Motor neuron (in vitro differentiated cells): Measurements from ENCODE around the gene CEP162. TPM values are rescaled to one million over a fixed set of nuclear protein-coding genes. Genes with fewer than 3 reads are reported as not detected.
"Not testable (repeated sequence)": the region's sequence is repeated elsewhere in the genome, so short reads cannot be mapped to it uniquely, and the experiment has no call there.

Experiments used
- ATAC-seq, 8 experiments: fragments of 200-7000 bp; cut with Tn5 transposase; replicated peaks in 6 of 8; 2 replicates each; pipeline ENCODE4 v1.8.0; 2021; ENCODE audit warnings: mild to moderate bottlenecking in 8 of 8, moderate library complexity in 8 of 8
- H3K27ac ChIP-seq, 2 donors: fragments of 250-450 bp; sonication (Bioruptor Pico); 2 replicates each; pipeline ENCODE4 v1.9.0; 2021; ENCODE audit warnings: antibody characterized with exemption in 2 of 2, mild to moderate bottlenecking in 2 of 2, moderate library complexity in 1 of 2
- H3K4me1 ChIP-seq, 2 donors: fragments of 250-450 bp; sonication (Bioruptor Pico); replicated peaks in 1 of 2; 2 replicates each; pipeline ENCODE4 v1.6.1; 2021; ENCODE audit warnings: antibody characterized with exemption in 2 of 2, mild to moderate bottlenecking in 2 of 2, moderate library complexity in 1 of 2
- H3K4me3 ChIP-seq, 5 donors: fragments of 250-450 bp; sonication (Bioruptor Pico); 2 replicates each; pipeline ENCODE4 v1.9.0; 2021; ENCODE audit warnings: antibody characterized with exemption in 5 of 5, mild to moderate bottlenecking in 5 of 5, moderate library complexity in 4 of 5
- WGBS, 10 experiments: fragments of 450-650 bp; shearing (Covaris generic); methylation state at CpG; one replicate each; pipeline ENCODE4 v1.0.0; 2022; 5-methylcytosine and 5-hydroxymethylcytosine counted together
- in situ Hi-C, 9 experiments: fragments of 400-800 bp; cut with MboI; loops; one replicate each; pipeline ENCODE4 v1.15.0; 2021; ENCODE audit warnings: low sequenced_read_pairs in 9 of 9, low pct_unique_long_range_greater_than_20kb in 2 of 9; ENCODE audit not compliant: unreplicated experiment in 9 of 9
- total RNA-seq, 8 experiments: library from RNA; unstranded; fragments of 300-600 nt; gene quantifications; 2 replicates each; pipeline versions ENCODE4 v1.2.3 to v1.2.4, GENCODE V29; 2022

Gene CEP162
- total RNA-seq, 8 experiments from 2014 or later, result 3.9 to 15.9 (median 7.5) TPM

GRCh38 chr6:84258866-84259265 lies 31.4 kb upstream of the CEP162 start:
- H3K27ac ChIP-seq, result no peak overlapping the region

GRCh38 chr6:84258268-84258667 lies 30.8 kb upstream of the CEP162 start:
- no peak overlapping the region for H3K4me3 ChIP-seq
- H3K27ac ChIP-seq, result no peak overlapping the region
- H3K4me1 ChIP-seq, result no peaks in the 10 kb centered on the region
- peak in 2 of 8 experiments; percentile 74 to 80 for ATAC-seq
- in situ Hi-C loops, result no loop called here
- WGBS, 10 experiments, result 0 to 100% (median 50%) methylated on average over 1 to 2 of the region's 2 CpGs; no CpG with 5 or more reads in 3 of the 10 experiments

More at GRCh38 chr6:84258866-84259265, 31.4 kb upstream of the CEP162 start:
- ATAC-seq, result no peak
- WGBS, 10 experiments, result 29 to 87% (median 80%) methylated on average over 1 to 4 of the region's 4 CpGs; no CpG with 5 or more reads in 5 of the 10 experiments
- no peak overlapping the region for H3K4me3 ChIP-seq
- in situ Hi-C loops, result no loop called here
- no peaks in the 10 kb centered on the region for H3K4me1 ChIP-seq

GRCh38 chr6:84255641-84256040 lies 28.2 kb upstream of the CEP162 start:
- no peak overlapping the region for H3K27ac ChIP-seq
- no peak for ATAC-seq
- H3K4me3 ChIP-seq, result no peak overlapping the region
- in situ Hi-C loops, result no loop called here
- no peaks in the 10 kb centered on the region for H3K4me1 ChIP-seq

- H3K27ac ChIP-seq, result no peak overlapping the region
- no peak overlapping the region for H3K4me3 ChIP-seq
- in situ Hi-C loops, result no loop called here
- no peak for ATAC-seq
- WGBS, 10 experiments, result 71 to 100% (median 95%) methylated on average over 1 to 3 of the region's 3 CpGs
- no peaks in the 10 kb centered on the region for H3K4me1 ChIP-seq
These were observed 25.9 kb upstream of the CEP162 start for GRCh38 chr6:84253380-84253779.

GRCh38 chr6:84251891-84252539 lies 24.6 kb upstream of the CEP162 start:
- H3K4me1 ChIP-seq, result no peaks in the 10 kb centered on the region
- 71 to 100% (median 87%) methylated on average over 1 to 4 of the region's 4 CpGs; no CpG with 5 or more reads in 2 of the 10 experiments for WGBS, 10 experiments
- no peak for ATAC-seq
- in situ Hi-C loops, result no loop called here
- no peak overlapping the region for H3K4me3 ChIP-seq
- no peak overlapping the region for H3K27ac ChIP-seq

GRCh38 chr6:84249724-84250123 lies 22.3 kb upstream of the CEP162 start:
- 62 to 91% (median 83%) methylated on average over 1 to 3 of the region's 3 CpGs for WGBS, 10 experiments
- in situ Hi-C loops, result no loop called here
- no peaks in the 10 kb centered on the region for H3K4me1 ChIP-seq
- H3K27ac ChIP-seq, result no peak overlapping the region
- ATAC-seq, result peak in 2 of 8 experiments; percentile 24 to 37
- H3K4me3 ChIP-seq, result no peak overlapping the region

GRCh38 chr6:84244416-84245081 lies 17.1 kb upstream of the CEP162 start:
- in situ Hi-C loops, H3K4me3 ChIP-seq, H3K27ac ChIP-seq, ATAC-seq, H3K4me1 ChIP-seq: not testable (repeated sequence)
- WGBS, 10 experiments, result no CpG with 5 or more reads among the region's 51 CpGs

GRCh38 chr6:84243240-84243639 lies 15.8 kb upstream of the CEP162 start:
- in situ Hi-C loops, result no loop called here
- WGBS, 10 experiments, result 38 to 100% (median 83%) methylated on average over 1 of the region's 1 CpG; no CpG with 5 or more reads in 1 of the 10 experiments
- no peak for ATAC-seq

GRCh38 chr6:84242265-84242664 lies 14.8 kb upstream of the CEP162 start:
- no peak overlapping the region for H3K4me3 ChIP-seq
- in situ Hi-C loops, result no loop called here
- no peak for ATAC-seq
- no peaks in the 10 kb centered on the region for H3K4me1 ChIP-seq
- no peak overlapping the region for H3K27ac ChIP-seq

More at GRCh38 chr6:84243240-84243639, 15.8 kb upstream of the CEP162 start:
- Histone ChIP-seq H3K4me3 (no peak overlapping the region), H3K27ac (no peak overlapping the region), H3K4me1 (no peaks in the 10 kb centered on the region)

- H3K4me3 ChIP-seq, result peak overlapping the region; percentile 65 to 99 (median 97)
- 0 to 17% (median 0%) methylated on average over 1 of the region's 1 CpG; no CpG with 5 or more reads in 3 of the 10 experiments for WGBS, 10 experiments
- ATAC-seq, result no peak
- no peak overlapping the region for H3K27ac ChIP-seq
- peaks cover 2 to 6% of the 10 kb centered on the region in 2 donors for H3K4me1 ChIP-seq
- in situ Hi-C loops, result no loop called here
These were observed 728 bp upstream of the CEP162 start for GRCh38 chr6:84228198-84228543.

- Histone ChIP-seq H3K4me3 (peak overlapping the region; percentile 65 to 99 (median 97)), H3K4me1 (peaks cover 2 to 6% of the 10 kb centered on the region in 2 donors), H3K27ac (no peak overlapping the region)
- peak in 7 of 8 experiments; percentile 5 to 26 (median 20) for ATAC-seq
- in situ Hi-C loops, result no loop called here
- 0 to 27% (median 11%) methylated on average over 2 to 9 of the region's 14 CpGs; no CpG with 5 or more reads in 1 of the 10 experiments for WGBS, 10 experiments
These were observed 404 bp downstream of the CEP162 start for GRCh38 chr6:84227044-84227433.

GRCh38 chr6:84224251-84224650 lies 3.2 kb downstream of the CEP162 start:
- H3K27ac ChIP-seq, result no peak overlapping the region
- ATAC-seq, result no peak
- peaks cover 2 to 6% of the 10 kb centered on the region in 2 donors for H3K4me1 ChIP-seq
- in situ Hi-C loops, result loop anchor here (25.0 kb wide), 2 partner anchors 337 to 612 kb away; no protein-coding TSS in a partner anchor
- no peak overlapping the region for H3K4me3 ChIP-seq

GRCh38 chr6:84223608-84224007 lies 3.8 kb downstream of the CEP162 start:
- H3K4me3 ChIP-seq, ATAC-seq, H3K27ac ChIP-seq, H3K4me1 ChIP-seq: not testable (repeated sequence)
- 92 to 100% (median 96%) methylated on average over 3 to 5 of the region's 5 CpGs for WGBS, 10 experiments
- in situ Hi-C loops, result loop anchor here (25.0 kb wide), 2 partner anchors 336 to 611 kb away; no protein-coding TSS in a partner anchor
